Keratinocyte (primary cell): Measurements from ENCODE around the gene PAQR7.

ENCODE experiments used
- EZH2 ChIP-seq: IDR thresholded peaks from one replicate; pipeline ENCODE4 v1.6.1; 2012; ENCODE audit warnings: inconsistent platforms, mild to moderate bottlenecking, low read length, moderate library complexity
- TF ChIP-seq, protein P1 (sequence below), 3 experiments: IDR thresholded peaks in 1 of 3; conservative IDR thresholded peaks in 1 of 3; optimal IDR thresholded peaks in 1 of 3; 2 replicates in 2 of 3; 3 replicates in 1 of 3; pipeline versions ENCODE3 to v1.5.1; 2011; ENCODE audit warnings: low read length in 3 of 3, mild to moderate bottlenecking in 3 of 3, moderate library complexity in 2 of 3, control low read depth in 1 of 3, inconsistent platforms in 1 of 3; ENCODE audit not compliant: insufficient read depth in 2 of 3; ENCODE audit errors: extremely low read depth in 1 of 3

DNA sequence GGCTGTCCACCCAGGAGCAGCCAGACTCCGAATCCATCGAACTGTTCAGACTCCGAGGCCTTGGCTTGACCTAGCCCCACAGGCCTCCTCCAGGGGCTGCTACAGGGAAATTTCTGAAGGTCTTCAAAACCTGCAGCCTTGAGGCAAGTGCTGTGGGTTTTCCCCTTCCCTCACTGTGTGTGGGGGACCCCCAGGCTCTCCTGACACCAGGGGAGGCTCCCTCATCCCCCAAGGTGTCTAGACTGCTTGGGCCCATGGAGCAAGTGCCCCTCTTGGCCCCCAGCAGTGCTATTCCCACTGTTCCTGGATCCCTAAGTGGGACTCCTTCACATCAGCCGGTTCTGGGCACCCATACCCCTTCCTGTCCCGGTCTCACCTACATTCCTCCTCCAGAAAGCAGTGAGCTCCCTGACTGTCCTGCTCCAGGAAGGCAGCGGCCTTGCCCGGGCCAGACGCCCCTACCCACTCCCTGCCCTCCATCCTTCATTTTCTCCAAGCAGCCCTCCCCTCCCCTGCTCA is 814 bp downstream of the PAQR7 start:
- TF ChIP-seq, protein P1, sequence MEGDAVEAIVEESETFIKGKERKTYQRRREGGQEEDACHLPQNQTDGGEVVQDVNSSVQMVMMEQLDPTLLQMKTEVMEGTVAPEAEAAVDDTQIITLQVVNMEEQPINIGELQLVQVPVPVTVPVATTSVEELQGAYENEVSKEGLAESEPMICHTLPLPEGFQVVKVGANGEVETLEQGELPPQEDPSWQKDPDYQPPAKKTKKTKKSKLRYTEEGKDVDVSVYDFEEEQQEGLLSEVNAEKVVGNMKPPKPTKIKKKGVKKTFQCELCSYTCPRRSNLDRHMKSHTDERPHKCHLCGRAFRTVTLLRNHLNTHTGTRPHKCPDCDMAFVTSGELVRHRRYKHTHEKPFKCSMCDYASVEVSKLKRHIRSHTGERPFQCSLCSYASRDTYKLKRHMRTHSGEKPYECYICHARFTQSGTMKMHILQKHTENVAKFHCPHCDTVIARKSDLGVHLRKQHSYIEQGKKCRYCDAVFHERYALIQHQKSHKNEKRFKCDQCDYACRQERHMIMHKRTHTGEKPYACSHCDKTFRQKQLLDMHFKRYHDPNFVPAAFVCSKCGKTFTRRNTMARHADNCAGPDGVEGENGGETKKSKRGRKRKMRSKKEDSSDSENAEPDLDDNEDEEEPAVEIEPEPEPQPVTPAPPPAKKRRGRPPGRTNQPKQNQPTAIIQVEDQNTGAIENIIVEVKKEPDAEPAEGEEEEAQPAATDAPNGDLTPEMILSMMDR (optimal IDR thresholded peaks at IDR 0.05 in 1 of 3, IDR thresholded peaks at IDR 0.05 in 1 of 3, conservative IDR thresholded peaks at IDR 0.05 in 1 of 3; ENCODE audit: extremely low read depth in 1 of 3, insufficient read depth in 2 of 3, low read length in 3 of 3): no peak
- TF ChIP-seq EZH2: no peak
